NCI-H2227 (cell line): ENCODE data around the gene ABR.

Experiments used
- DNase-seq: peaks from one replicate; lab custom pipeline; 2025; ENCODE audit not compliant: unreplicated experiment; lab: John Stamatoyannopoulos, UW

ABR gene

DNA sequence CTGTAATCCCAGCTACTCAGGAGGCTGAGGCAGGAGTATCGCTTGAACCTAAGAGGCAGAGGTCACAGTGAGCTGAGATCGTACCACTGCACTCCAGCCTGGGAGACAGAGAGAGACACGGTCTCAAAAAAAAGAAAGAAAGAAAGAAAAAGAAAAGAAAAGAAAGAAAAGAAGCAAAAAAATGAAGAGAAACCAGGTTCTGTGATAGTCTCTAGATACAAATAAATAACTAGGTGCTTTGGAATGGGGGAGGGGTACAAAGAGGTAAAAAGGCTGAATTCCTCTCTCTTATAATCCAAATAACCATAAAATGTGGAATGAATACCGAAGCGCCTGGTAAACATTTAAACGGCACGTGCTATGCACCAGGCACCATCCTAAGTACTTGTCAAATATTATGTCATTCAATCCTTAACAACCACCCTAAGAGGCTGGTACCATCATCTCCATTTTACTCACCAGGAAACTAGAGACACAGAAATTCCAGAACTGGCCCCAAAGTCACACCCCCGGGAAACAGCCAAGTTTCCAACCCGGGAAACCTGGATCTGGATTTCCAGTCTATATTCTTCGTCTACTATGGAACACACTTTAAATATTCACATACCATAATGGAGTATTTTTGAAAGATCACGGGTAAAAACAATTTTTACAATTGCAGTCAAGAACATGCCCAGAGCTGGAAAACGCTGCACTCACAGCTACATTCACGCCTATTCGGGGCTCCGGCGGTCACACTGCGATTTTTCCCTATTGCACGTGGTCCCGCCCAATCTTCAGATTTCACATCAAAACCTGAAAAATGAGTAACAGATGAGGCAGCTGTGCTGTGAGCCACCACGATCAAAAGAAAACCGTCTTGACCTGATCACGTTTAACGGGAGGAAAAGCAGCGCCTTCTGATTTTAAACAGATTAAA lies 210.7 kb downstream of the ABR start:
- DNase-seq = peak; percentile 24

DNA sequence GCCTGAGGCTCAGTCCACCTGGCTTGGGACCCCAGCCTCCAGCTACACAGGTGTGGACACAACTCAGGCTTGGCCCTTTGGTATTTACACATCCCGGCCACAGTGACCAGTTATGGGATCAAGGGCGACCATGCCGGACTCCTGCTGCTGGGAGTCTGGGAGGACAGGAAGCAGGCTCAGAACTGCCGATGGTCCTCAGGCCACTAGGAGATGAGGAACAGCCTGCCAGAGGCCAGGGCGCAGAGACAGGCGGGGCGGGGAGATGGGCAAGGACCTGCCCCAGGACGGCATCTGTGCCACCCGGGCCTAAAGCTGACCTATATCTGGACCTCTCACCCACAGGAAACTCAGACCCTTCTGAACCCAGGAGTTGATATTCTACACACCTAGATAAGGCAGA lies 212.7 kb downstream of the ABR start:
- DNase-seq = no peak

DNA sequence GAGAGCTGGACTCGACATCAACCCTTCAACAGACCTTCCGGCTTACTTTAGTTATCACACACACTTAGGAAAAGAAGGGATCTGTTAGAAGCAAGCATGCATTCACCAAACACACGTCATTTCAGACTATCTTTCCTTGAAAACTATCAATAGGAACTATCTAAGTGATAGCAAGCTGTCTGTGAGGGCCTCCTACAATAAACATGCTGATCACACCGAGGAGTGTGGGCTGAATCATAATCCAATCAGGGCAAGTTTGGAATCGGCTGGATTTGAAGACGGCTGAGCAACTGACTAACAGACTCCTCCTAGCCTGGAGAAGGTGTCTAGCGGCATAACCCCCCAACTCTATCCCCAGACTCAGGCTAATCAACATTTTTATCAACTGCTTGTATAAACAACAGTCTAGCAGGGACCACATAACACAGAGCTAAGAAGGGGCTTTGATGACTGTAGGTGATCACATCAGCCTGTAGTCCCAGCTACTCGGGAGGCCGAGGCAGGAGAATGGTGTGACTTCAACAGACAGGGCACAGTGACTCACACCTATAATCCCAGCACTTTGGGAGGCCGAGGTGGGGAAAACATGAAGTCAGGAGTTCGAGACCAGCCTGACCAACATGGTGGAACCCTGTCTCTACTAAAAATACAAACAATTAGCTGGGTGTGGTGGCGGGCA lies 214.3 kb downstream of the ABR start:
- no peak for DNase-seq

DNA sequence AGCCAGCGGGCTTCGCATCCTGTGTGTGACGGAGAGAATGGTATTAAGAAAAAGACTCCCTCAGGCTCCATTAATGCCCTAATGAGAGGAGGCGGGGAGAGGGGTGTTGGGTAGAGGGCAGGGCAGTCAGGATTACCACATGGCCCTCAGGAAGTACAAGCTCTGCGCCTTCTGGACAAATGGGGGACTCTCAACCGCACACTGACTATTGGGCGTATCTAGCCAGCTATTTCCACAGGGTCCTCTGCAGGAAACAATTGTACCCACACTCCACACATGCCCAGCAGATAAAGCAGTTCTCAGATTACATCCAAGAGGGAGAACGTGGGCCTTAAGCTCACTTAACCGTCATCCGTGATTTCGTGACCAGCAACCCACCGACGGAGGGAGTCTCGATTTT lies 214.9 kb downstream of the ABR start:
- DNase-seq = peak; percentile 30

DNA sequence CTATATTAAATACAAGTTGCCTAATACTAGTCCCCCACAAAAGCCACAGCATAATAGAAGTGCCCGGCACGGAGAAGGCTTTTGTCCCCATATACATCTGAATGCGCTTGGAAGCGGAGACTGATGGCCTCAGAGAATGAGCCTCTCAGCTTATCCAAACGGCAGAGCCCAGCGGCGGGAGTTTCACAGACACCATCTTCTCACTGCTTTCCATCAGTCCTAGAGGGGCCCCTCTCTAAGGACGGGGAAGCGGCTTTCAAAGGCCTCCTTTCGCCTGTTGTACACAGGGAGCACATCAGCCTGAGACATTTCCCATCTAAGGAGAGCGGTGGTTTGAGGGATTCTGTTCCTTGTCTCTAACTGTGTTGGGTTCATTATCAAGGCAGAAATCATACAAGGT lies 217.1 kb downstream of the ABR start:
- no peak for DNase-seq

DNA sequence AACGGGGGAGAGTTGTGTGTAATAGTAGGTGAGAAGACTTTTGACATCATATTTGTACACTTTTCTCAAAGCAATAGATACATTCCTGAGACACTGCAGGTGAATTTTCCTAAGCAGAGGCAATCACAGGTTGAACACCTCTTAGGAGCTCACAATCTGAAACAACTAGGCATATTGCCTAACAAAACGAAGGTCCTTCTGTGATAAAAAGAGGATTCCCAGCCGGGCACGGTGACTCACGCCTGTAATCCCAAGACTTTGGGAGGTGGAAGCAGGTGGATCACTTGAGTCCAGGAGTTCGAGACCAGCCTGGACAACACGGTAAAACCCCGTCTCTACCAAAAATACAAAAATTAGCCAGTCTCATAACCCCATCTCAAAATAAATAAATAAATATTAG lies 217.6 kb downstream of the ABR start:
- DNase-seq = no peak

DNA sequence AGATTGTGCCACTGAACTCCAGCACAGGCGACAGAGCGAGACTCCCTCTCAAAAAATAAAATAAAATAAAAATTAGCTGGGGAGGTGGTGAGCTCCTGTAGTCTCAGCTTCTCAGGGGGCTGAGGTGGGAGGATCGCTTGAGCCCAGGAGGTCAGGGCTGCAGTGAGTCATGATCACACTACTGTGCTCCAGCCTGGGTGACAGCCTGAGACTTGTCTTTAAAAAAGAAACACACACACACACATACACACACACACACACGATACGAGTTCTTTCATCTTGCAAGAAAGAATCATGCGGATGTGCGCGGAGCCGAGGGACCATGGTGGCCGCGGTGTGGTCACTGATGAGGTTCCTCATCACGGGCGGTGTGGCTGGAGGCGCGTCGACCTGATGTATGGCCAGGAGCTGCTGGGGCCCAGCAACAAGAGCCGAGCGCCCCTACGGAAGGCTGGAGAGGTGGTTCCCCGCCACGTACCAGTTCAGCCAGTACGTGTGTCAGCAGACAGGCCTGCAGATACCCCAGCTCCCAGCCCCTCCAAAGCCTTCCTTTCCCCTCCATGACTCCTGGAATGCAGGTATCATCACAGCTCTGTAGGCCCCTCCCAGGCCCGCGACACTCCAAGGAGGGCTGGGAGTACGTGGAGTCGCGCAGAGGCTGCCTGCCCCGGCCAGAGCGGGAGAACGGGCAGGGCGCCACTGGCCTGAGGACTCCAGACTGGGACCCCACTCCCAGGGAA lies 220.9 kb downstream of the ABR start:
- no peak for DNase-seq

DNA sequence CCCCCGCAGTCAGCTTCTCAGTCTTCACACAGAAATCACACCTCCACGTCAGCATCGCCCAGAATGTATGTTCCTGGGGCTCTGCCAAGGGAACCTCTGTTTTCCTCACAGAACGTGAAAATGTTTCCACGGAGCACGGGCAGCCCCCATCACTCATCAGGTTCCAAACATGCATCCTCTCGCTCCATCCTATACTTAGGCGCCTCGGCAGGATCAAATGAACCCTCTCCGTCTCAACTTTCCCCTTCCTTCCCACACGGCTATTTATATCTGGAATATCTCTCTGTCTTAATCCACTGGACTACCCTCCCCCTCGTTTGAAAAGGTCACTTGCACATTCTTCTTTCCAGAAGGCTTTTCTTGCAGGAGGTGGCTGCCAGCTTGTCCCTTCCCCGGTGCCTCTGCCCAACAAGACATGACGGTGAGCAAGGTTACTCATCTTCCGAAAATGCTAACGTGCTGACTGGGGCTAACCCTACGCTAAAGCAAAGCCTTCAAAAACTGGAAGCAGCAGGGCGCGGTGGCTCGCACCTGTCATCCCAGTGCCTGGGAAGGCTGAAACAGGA lies 221.8 kb downstream of the ABR start:
- DNase-seq = no peak

DNA sequence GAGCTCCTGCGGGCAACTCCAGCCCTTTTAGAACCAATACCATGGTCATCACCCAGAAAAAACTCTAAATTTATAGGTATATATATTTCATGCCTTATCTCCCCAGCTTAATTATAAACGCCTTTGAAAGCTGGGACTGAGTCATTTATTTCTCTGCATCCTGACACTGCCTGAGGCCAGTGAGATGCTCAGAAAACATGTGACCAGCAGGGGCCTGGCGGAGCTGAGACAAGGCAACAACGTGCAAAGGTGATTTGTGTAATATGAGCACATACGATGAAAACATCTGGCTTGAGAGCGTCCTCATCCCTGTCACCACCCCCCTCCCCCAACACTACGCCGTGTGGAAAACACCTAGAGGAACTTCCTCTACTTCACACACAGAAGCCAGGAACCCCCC lies 222.9 kb downstream of the ABR start:
- no peak for DNase-seq

DNA sequence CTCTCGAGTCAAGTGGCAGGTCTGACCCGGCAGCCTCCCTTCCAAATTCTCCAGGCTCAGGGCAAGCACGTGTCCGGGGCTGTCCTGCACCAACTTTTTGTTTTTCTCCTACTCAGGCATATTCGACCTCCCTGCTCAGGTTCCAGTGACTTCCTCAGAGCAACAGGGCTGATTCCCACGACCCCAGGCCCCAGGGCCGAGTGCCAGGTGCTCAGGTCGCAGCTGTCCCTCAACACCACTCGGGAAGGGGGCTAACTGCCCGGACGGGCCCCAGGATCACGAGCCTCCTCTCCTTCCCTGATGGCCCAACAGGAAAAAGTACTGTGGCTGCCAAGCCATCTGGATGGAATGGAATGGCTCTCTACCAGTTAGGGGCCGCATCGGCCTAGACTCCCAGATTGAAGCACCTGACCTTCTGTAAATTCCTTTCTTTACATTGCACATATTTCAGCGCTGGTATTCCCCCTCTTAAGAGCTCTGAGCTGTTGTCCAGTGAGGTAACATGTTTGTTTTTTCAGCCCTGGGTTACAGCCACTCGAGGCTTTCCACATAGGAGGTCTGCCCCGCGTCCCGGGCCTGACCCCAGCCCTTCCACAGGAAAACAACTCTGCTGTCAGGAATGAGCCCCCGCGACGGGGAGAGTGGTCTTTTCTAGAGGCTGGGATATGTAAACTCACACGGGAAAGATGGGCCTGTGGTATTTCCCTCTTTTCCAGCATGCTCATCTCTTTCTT lies 225.2 kb downstream of the ABR start:
- DNase-seq = no peak

DNA sequence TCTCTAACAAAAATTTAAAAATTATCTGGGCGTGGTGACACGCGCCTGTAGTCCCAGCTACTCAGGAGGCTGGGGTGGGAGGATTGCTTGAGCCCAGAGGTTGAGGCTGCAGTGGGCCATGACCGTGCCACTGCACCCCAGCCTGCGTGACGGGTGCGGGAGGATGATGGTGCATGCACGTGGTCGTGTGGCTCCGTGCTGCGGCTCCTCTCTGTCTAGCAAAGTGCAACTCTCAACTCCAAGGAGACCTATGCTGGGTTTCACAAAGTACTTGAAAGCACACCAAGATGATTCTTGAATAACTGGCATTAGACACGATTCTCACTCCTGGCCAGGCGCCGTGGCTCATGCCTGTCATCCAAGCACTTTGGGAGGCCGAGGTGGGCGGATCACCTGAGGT lies 226.0 kb downstream of the ABR start:
- DNase-seq = no peak
